Caco-2 (cell line): Measurements from ENCODE around the gene FADS3. TPM values are rescaled to one million over a fixed set of nuclear protein-coding genes. Genes with fewer than 3 reads are reported as not detected.
A peak's percentile ranks its signal among the peaks of the same experiment; 100 is the strongest.

ENCODE experiments used
- BruUV-seq: library from RNA; stranded (reverse); fragments of 400-500 nt; replicated peaks from 2 replicates; lab custom pipeline; 2021; lab: Mats Ljungman, UMichigan
- CTCF ChIA-PET: fragments of 300-600 bp; sonication (Branson Sonifier 250); formaldehyde crosslinking; loops from one replicate; lab custom pipeline; 2022; ENCODE audit warnings: antibody characterized with exemption; lab: Charles Lee
- POLR2A ChIA-PET: fragments of 300-600 bp; sonication (Branson Sonifier 250); formaldehyde crosslinking; loops from one replicate; lab custom pipeline; 2022; ENCODE audit warnings: antibody characterized with exemption; lab: Charles Lee
- DNase-seq, 2 experiments: peaks; one replicate each; pipeline versions ENCODE4 v3.0.0 to v3.0.0-alpha.2; 2020 to 2022
- H3K27me3 ChIP-seq: replicated peaks from 2 replicates; pipeline ENCODE4 v1.6.0; 2011; ENCODE audit warnings: low read length; ENCODE audit not compliant: control insufficient read depth, insufficient read depth
- H3K36me3 ChIP-seq: 2 replicates; pipeline ENCODE4 v1.5.1; 2011; ENCODE audit warnings: low read length; ENCODE audit not compliant: control insufficient read depth, insufficient read depth
- H3K4me1 ChIP-seq: fragments of 250-450 bp; sonication (Bioruptor Pico); 2 replicates; pipeline ENCODE4 v1.5.1; 2020; ENCODE audit warnings: mild to moderate bottlenecking
- H3K4me3 ChIP-seq: 2 replicates; pipeline ENCODE4 v1.5.1; 2011; ENCODE audit warnings: low read depth, mild to moderate bottlenecking, control low read depth, low read length
- H3K9me3 ChIP-seq: fragments of 250-450 bp; sonication (Bioruptor Pico); 2 replicates; pipeline ENCODE4 v1.5.1; 2020; ENCODE audit warnings: mild to moderate bottlenecking, moderate library complexity
- H3K27ac Mint-ChIP-seq: one replicate; pipeline ENCODE4 v1.8.0; 2022; ENCODE audit warnings: mixed read lengths; ENCODE audit not compliant: unreplicated experiment
- H3K27me3 Mint-ChIP-seq: one replicate; pipeline ENCODE4 v1.8.0; 2022; ENCODE audit warnings: mixed read lengths; ENCODE audit not compliant: insufficient read depth, unreplicated experiment
- H3K36me3 Mint-ChIP-seq: one replicate; pipeline ENCODE4 v1.8.0; 2022; ENCODE audit warnings: mild to moderate bottlenecking, mixed read lengths; ENCODE audit not compliant: insufficient read depth, unreplicated experiment
- H3K4me1 Mint-ChIP-seq: one replicate; pipeline ENCODE4 v1.8.0; 2022; ENCODE audit warnings: low read depth, mixed read lengths; ENCODE audit not compliant: unreplicated experiment
- H3K4me3 Mint-ChIP-seq: one replicate; pipeline ENCODE4 v1.8.0; 2022; ENCODE audit warnings: mild to moderate bottlenecking, moderate library complexity, mixed read lengths; ENCODE audit not compliant: unreplicated experiment
- H3K9me3 Mint-ChIP-seq: one replicate; pipeline ENCODE4 v1.8.0; 2022; ENCODE audit warnings: mixed read lengths; ENCODE audit not compliant: unreplicated experiment
- intact Hi-C: fragments of 100-400 bp; cut with micrococcal nuclease; formaldehyde crosslinking; loops from one replicate; pipeline ENCODE4 v1.10.0; 2022; ENCODE audit not compliant: unreplicated experiment
- total RNA-seq: library from RNA; stranded (reverse); gene quantifications from 2 replicates; pipeline ENCODE4 v1.2.3, GENCODE V29; 2022
- TF ChIP-seq, protein P1 (sequence below), 2 experiments: fragments of 200-600 bp in 1 of 2; IDR thresholded peaks; 1 replicate in 1 of 2; 2 replicates in 1 of 2; pipeline versions ENCODE4 v1.5.1 to v1.8.0; 2011 to 2022; ENCODE audit warnings: antibody characterized with exemption in 1 of 2, control low read depth in 1 of 2, inconsistent platforms in 1 of 2, low read depth in 1 of 2, low read length in 1 of 2, mild to moderate bottlenecking in 1 of 2, moderate library complexity in 1 of 2; ENCODE audit not compliant: insufficient read depth in 1 of 2, severe bottlenecking in 1 of 2, unreplicated experiment in 1 of 2

The FADS3 gene
- total RNA-seq, 1 experiment from 2014 or later, result 32.7 TPM

DNA sequence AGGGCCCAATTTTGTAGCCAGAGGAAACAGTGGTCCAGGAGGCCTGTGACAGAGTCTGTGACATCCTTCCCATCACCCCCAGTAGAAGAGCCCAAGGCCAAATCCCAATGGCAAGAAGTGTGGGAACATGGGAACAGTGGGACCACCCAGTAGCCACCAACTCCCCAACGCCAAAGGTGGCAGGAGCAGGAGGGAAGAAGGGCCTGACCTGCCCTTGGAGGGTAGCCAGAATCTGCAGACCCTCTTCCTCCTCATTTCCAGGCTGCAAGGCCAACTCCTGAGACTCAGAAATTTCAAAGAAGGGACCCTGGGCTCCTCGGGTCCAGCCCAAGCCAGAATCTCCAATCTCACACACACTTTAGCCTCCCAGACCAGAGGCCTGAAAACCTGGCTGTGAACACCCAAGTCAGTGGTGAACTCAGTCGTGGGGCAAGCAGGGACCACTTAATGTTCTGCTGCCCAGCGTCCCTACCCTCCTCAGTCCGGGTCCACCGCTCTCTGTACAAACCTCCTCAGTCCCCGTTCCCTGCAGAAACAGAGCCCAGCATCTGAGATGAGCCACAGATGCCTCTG, 19.9 kb upstream of the FADS3 start:
- no peaks in the 10 kb centered on the region for H3K27me3 Mint-ChIP-seq
- H3K4me3 Mint-ChIP-seq, result no peak overlapping the region
- Histone ChIP-seq H3K4me3 (no peak overlapping the region), H3K9me3 (no peaks in the 10 kb centered on the region), H3K4me1 (no peaks in the 10 kb centered on the region), H3K27me3 (no peaks in the 10 kb centered on the region), H3K36me3 (no peaks in the 10 kb centered on the region)
- H3K36me3 Mint-ChIP-seq, result no peaks in the 10 kb centered on the region
- H3K9me3 Mint-ChIP-seq, result no peaks in the 10 kb centered on the region
- no peaks in the 10 kb centered on the region for H3K4me1 Mint-ChIP-seq
- POLR2A ChIA-PET, result no interaction called here
- CTCF ChIA-PET, result no interaction called here
- no peak overlapping the region for H3K27ac Mint-ChIP-seq
- TF ChIP-seq, protein P1, sequence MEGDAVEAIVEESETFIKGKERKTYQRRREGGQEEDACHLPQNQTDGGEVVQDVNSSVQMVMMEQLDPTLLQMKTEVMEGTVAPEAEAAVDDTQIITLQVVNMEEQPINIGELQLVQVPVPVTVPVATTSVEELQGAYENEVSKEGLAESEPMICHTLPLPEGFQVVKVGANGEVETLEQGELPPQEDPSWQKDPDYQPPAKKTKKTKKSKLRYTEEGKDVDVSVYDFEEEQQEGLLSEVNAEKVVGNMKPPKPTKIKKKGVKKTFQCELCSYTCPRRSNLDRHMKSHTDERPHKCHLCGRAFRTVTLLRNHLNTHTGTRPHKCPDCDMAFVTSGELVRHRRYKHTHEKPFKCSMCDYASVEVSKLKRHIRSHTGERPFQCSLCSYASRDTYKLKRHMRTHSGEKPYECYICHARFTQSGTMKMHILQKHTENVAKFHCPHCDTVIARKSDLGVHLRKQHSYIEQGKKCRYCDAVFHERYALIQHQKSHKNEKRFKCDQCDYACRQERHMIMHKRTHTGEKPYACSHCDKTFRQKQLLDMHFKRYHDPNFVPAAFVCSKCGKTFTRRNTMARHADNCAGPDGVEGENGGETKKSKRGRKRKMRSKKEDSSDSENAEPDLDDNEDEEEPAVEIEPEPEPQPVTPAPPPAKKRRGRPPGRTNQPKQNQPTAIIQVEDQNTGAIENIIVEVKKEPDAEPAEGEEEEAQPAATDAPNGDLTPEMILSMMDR (IDR thresholded peaks at IDR 0.05; ENCODE audit: insufficient read depth in 1 of 2, low read depth in 1 of 2, low read length in 1 of 2, severe bottlenecking in 1 of 2, unreplicated experiment in 1 of 2), result no peak
- no TSS peak for BruUV-seq
- intact Hi-C loops, result loop anchor here (10.0 kb wide), 1 partner anchor 876 kb away; no protein-coding TSS in a partner anchor
- DNase-seq, result peak in 1 of 2 experiments; percentile 19

DNA sequence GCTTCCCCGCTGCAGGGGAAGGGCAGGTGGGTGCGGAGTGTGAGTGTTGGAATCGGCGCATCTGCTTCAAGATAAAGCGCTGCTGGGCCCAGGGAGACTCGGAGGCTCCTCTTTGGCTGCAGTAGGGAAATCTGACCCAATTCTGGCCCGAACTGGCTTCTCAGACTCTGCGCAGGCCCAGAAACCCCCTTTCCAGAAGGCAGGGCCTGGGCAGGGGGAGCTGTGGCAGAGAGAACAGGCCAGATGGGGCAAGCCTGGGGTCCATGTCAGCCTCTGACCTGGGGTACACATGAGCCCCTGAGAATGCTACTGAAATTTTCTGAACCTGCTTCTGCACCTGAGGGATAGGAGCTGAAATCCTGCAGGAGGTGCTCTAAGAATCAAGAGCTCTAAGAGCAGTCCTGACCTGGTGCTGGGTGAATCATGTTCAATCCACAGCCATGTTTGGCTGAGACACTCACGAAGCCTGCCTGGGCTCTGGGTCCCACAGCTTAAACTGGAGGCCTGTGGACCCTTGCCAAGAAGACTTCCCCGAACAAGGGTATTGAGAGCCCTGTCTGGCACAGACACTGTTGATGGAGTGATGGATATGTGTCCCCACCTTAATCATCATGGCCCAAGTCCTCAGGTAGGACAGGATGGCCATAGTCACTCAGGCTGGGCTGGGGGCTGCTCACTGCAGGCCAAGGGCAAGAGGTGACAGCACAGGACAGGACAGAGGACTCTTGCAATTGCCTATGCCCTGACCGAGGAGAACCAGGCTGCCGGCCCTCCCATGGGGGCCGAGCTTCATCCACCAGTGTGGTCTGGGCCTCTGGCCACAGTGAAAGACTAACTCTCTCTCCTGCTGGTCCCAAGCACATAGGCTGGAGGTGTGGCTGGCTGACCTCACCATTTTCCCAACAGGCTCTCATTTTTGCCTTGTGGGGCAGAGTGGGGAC, 19.1 kb upstream of the FADS3 start:
- Histone ChIP-seq H3K4me1 (no peaks in the 10 kb centered on the region), H3K27me3 (no peaks in the 10 kb centered on the region), H3K36me3 (no peaks in the 10 kb centered on the region), H3K9me3 (no peaks in the 10 kb centered on the region), H3K4me3 (no peak overlapping the region)
- H3K9me3 Mint-ChIP-seq, result no peaks in the 10 kb centered on the region
- no peak overlapping the region for H3K27ac Mint-ChIP-seq
- H3K4me1 Mint-ChIP-seq, result no peaks in the 10 kb centered on the region
- no TSS peak for BruUV-seq
- peak in 1 of 2 experiments; percentile 22 for DNase-seq
- POLR2A ChIA-PET, result no interaction called here
- H3K4me3 Mint-ChIP-seq, result no peak overlapping the region
- no peaks in the 10 kb centered on the region for H3K27me3 Mint-ChIP-seq
- CTCF ChIA-PET, result interaction anchor here (0.6 to 2.4 kb wide), 2 partner anchors 37 to 128 kb away, joined by 3 to 8 read pairs; no protein-coding TSS in a partner anchor
- intact Hi-C loops, result loop anchor here (10.0 kb wide), 1 partner anchor 876 kb away; no protein-coding TSS in a partner anchor
- TF ChIP-seq, protein P1 (IDR thresholded peaks at IDR 0.05; ENCODE audit: insufficient read depth in 1 of 2, low read depth in 1 of 2, low read length in 1 of 2, severe bottlenecking in 1 of 2, unreplicated experiment in 1 of 2), result no peak
- H3K36me3 Mint-ChIP-seq, result no peaks in the 10 kb centered on the region

- H3K4me1 Mint-ChIP-seq, result no peaks in the 10 kb centered on the region
- no TSS peak for BruUV-seq
- no peaks in the 10 kb centered on the region for H3K27me3 ChIP-seq
- no peaks in the 10 kb centered on the region for H3K9me3 ChIP-seq
- H3K4me3 Mint-ChIP-seq, result no peak overlapping the region
- ChIA-PET POLR2A (no interaction called here), CTCF (interaction anchor here (0.5 to 2.4 kb wide), 3 partner anchors 10 to 41 kb away, joined by 6 to 14 read pairs (median 8); no protein-coding TSS in a partner anchor)
- H3K9me3 Mint-ChIP-seq, result no peaks in the 10 kb centered on the region
- H3K4me3 ChIP-seq, result no peak overlapping the region
- intact Hi-C loops, result no loop called here
- no peaks in the 10 kb centered on the region for H3K36me3 ChIP-seq
- no peaks in the 10 kb centered on the region for H3K36me3 Mint-ChIP-seq
- no peaks in the 10 kb centered on the region for H3K27me3 Mint-ChIP-seq
- TF ChIP-seq, protein P1 (IDR thresholded peaks at IDR 0.05; ENCODE audit: insufficient read depth in 1 of 2, low read depth in 1 of 2, low read length in 1 of 2, severe bottlenecking in 1 of 2, unreplicated experiment in 1 of 2), result no peak
- no peaks in the 10 kb centered on the region for H3K4me1 ChIP-seq
- DNase-seq, result no peak
- no peak overlapping the region for H3K27ac Mint-ChIP-seq
These were observed 17.5 kb upstream of the FADS3 start for GRCh38 chr11:61908730-61909316.
